ENCODE measurements around the gene TMSB4X.

DNA sequence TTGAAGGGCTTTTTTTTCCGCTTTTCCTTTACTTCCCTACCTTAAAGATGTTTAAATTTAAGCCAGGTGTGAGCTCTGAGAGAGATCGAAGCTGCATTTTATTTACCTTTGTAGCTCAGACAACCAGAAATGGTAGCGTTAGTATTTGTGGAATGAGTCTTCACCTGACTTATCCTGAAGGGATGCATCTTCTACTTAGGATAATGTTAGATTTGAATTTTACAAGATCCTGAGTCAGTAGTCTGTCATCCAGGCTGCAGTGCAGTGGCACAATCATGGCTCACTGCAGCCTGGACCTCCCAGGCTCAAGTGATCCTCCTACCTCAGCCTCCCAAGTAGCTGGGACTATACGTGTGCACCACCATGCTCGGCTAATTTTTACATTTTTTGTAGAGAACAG lies 26.2 kb downstream of the TMSB4X start:
- TF ChIP-seq, protein P1, sequence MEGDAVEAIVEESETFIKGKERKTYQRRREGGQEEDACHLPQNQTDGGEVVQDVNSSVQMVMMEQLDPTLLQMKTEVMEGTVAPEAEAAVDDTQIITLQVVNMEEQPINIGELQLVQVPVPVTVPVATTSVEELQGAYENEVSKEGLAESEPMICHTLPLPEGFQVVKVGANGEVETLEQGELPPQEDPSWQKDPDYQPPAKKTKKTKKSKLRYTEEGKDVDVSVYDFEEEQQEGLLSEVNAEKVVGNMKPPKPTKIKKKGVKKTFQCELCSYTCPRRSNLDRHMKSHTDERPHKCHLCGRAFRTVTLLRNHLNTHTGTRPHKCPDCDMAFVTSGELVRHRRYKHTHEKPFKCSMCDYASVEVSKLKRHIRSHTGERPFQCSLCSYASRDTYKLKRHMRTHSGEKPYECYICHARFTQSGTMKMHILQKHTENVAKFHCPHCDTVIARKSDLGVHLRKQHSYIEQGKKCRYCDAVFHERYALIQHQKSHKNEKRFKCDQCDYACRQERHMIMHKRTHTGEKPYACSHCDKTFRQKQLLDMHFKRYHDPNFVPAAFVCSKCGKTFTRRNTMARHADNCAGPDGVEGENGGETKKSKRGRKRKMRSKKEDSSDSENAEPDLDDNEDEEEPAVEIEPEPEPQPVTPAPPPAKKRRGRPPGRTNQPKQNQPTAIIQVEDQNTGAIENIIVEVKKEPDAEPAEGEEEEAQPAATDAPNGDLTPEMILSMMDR (IDR thresholded peaks at IDR 0.05; ENCODE audit: low read depth, low read length): no peak
- TF ChIP-seq EZH2phosphoT487 (IDR thresholded peaks at IDR 0.05; ENCODE audit: low read depth): no peak
